ENCODE measurements around the gene UNG.
"Not testable (repeated sequence)": the region's sequence is repeated elsewhere in the genome, so short reads cannot be mapped to it uniquely, and the experiment has no call there.

Gene UNG

GRCh38 chr12:109097435-109098182, at the start of gene UNG:
Gene UNG (plus strand): TSS chr12:109097597. CDS start chr12:109097680, 83 bp downstream.
- peak; percentile 97 for DNase-seq

- not testable (repeated sequence) for DNase-seq
Measured at GRCh38 chr12:109048706-109049105, 48.7 kb upstream of the UNG start.

DNA sequence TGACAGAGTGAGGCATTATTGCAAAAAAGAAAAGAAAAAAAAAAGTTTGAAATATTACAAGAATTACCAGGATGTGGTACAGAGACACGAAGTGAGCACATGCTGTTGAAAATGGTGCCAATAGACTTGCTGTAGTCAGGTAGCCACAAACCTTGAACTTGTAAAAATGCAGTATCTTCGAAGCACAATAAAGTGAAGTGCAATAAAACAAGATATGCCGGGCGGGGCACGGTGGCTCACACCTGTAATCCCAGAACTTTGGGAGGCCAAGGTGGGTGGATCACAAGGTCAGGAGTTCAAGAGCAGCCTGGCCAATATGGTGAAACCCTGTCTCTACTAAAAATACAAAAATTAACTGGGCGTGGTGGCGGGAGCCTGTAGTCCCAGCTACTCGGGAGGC, 47.6 kb upstream of the UNG start:
- not testable (repeated sequence) for DNase-seq

- DNase-seq: no peak
Measured at GRCh38 chr12:109052097-109052413, 45.3 kb upstream of the UNG start.

- DNase-seq: peak; percentile 75 to 79
Measured at GRCh38 chr12:109052414-109053323, 44.7 kb upstream of the UNG start, which contains the start of gene USP30. Gene USP30 (plus strand): TSS chr12:109052576. CDS start chr12:109052679, 103 bp downstream.

GRCh38 chr12:109053382-109054123, 43.8 kb upstream of the UNG start:
- peak in 1 of 2 experiments; percentile 9 for DNase-seq

DNA sequence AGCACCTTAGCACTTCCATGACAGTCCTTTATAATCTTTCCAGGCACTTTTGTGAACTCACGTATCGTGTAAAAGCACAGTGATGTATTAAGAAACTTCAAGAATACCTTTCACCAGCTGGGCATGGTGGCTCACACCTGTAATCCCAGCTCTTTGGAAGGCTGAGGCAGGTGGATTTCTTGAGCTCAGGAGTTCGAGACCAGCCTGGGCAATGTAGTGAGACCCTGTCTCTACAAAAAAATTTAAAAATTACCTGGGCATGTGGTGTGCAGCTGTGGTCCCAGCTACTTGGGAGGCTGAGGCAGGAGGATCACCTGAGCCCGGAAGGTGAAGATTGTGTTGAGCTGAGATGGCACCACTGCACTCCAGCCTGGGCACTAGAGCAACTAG, 43.3 kb upstream of the UNG start:
- not testable (repeated sequence) for DNase-seq

DNA sequence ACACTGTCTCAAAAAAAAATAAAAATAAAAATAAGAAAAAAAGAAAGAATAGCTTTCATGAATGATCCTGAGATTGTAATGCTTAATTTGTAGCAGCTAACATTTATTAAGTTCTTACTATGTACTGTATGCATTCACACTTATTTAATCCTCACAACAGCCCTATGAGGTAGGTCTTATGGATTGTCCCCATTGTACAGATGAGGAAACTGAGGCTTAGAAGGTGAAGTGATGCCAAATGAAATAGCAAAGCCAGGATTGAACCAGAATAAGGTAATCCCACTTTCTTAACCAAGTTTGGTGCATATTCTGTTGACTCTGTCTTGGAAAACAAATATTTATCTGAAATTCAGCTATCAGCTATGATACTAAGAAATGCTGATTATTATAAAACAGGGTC, 42.9 kb upstream of the UNG start:
- no peak for DNase-seq

DNA sequence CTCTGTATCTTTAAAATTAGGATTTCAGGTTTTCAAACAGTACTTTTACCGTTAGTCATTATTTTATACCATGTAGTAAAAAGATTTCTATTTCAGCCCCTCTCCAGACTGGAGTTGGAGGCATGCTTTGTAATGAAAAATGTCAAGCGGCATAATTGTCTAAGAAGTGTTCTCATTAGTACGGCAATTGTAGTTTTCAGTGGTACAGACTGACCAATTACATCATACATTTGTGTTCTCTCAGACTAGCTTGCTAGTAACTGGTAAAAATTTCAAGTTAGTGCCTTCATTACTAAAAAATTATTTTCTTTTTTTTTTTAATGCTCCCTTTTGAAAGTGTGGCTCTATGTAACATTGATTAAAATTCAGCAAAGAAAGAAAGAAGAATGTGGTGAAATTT, 40.5 kb upstream of the UNG start:
- DNase-seq: no peak

- DNase-seq: no peak
Measured at GRCh38 chr12:109057376-109057775, 40.0 kb upstream of the UNG start.

GRCh38 chr12:109058773-109059172, 38.6 kb upstream of the UNG start:
- DNase-seq: no peak

- no peak for DNase-seq
Measured at GRCh38 chr12:109064143-109064542, 33.3 kb upstream of the UNG start.

- DNase-seq: no peak
Measured at GRCh38 chr12:109065154-109065852, 32.1 kb upstream of the UNG start.

DNA sequence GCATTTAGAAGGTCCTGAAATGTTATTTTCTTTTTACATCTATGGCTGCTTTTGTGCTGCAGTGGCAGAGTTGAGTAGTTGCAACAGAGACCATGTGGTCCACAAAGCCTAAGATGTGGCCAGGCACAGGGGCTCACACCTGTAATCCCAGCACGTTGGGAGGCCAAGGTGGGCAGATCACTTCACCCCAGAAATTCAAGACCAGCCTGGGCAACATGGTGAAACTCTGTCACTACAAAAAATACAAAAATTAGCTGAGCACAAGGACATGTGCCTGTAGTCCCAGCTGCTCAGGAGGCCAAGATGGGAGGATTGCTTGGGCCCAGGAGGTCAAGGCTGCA, 31.6 kb upstream of the UNG start:
- no peak for DNase-seq

DNA sequence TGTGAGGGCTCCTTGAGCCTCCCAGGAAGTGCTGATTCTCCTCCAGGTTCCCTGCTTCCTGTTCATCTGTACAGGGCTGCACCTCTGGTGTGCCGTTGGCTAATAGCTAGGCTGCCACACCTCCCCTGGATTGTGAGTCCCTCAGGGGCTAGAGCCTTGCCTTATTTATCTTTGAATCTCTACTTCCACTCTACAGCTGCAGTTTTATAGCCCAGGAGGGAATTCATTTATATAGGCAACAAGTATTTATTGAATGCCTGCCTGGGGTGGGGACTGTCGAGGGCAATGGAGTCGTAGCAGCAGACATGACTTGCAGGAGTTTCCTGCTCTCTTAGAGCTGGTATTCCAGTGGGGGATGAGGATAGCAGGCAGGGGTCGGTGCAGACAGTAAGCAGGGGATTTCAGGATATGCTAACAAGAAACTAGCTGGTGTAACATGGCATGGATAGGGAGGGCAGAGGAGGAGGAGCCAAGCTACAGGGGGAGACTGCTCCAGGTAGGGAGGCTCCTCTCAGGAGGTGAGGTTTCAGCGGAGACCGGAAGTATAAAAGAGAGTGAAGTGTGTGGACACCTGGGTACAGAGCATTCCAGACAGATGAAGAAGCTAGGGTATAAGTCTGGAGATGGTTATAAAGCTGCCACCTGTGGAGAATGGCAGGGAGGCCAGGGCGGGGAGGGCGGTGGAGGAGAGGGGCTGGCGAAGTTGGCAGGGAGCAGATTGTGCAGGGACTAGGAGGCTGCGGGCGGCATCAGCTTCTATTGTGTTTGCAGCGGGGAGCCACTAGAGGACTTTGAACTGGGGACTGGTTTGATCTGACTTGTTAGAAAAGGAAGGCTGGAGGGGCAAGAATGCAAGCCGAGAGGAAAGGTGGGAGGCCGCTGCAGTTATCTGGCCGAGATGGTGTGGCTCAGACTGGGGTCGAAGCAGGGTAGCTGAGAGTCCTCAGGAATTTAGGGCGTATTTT, 27.8 kb upstream of the UNG start:
- no peak for DNase-seq

DNA sequence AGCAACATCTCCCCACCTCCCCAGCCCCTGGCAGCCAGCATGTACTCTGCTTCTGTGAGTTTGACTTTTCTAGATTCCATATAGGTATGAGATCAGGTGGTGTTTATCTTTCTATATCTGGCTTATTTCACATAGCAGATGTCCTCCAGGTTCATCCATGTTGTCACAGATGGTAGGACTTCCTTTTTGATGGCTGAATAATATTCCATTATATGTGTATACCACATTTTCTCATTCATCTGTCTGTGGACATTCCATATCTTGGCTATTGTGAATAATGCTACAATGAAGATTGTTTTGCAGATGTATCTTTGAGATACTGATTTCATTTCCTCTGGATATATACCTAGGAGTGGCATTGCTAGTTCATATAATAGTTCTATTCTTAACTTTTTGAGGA, 22.5 kb upstream of the UNG start:
- no peak for DNase-seq

DNA sequence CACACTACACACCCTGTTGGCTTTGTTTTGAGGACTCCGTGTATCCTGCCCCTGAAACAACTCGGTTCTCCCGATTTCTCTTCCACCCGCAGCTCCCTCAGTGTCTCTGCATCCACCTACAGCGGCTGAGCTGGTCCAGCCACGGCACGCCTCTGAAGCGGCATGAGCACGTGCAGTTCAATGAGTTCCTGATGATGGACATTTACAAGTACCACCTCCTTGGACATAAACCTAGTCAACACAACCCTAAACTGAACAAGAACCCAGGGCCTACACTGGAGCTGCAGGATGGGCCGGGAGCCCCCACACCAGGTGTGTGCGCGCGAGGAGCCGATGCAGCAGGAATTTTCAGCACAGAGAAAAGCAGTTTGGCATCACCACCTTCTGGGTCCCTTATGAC, 14.6 kb upstream of the UNG start:
- DNase-seq: no peak

DNA sequence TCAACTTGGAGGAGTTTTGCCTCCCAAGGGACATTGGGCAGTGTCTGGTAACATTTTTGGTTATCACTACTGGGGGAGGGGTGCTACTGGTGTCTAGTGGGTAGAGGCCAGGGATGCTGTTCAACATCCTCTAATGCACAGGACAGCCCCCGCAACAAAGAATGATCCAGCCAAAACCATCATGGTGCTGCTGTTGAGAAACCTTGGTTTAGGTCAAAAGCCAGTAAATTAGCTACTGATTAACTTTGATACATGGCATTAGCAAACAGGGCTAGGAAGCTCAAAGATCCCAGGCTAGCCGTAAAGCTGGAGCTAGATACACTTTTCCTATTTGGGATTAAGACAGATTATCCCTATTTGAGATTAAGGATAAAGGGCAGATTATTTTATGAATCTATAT, 13.0 kb upstream of the UNG start:
- DNase-seq: no peak

- no peak for DNase-seq
Measured at GRCh38 chr12:109085590-109085989, 11.8 kb upstream of the UNG start.

DNA sequence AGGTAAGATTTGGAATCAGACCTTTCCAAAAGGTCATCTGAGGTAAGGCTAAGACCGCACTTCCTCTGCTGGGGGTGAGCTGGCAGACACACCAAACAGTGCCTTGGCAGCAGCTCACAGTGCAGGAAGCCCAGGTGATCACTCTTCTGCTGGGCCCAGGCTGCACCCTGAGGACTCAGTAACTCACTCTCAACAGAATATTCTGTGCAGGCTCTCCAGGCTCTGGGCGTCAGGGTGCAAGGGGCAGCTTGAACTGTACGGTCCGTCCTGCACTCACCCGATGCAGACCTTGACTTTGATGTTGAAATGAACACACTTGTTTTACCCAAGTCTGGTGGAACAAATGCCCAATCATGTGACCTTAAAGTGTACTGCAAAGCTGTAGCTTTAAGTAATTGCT, 10.1 kb upstream of the UNG start:
- no peak for DNase-seq

- DNase-seq: no peak
Measured at GRCh38 chr12:109088818-109089217, 8.6 kb upstream of the UNG start.

- DNase-seq: no peak
Measured at GRCh38 chr12:109089683-109090082, 7.7 kb upstream of the UNG start.

Data from activated CD4-positive, alpha-beta T cell treated with anti-CD3 and anti-CD28 coated beads, Interleukin-2, amount 50 U/mL, for 4 hours (primary cell).